ENCODE measurements around the gene DENND1A.

Gene DENND1A

GRCh38 chr9:123337971-123338370 is 592.0 kb downstream of the DENND1A start:
- TF ChIP-seq ZNF384 (IDR thresholded peaks at IDR 0.05) (no peak), SP1 (IDR thresholded peaks at IDR 0.05) (no peak), FOXA1 (IDR thresholded peaks at IDR 0.05) (no peak), BHLHE40 (IDR thresholded peaks at IDR 0.05; ENCODE audit: borderline replicate concordance) (no peak), TARDBP (IDR thresholded peaks at IDR 0.05) (no peak), NFRKB (IDR thresholded peaks at IDR 0.05) (no peak), SUZ12 (IDR thresholded peaks at IDR 0.05) (no peak), ARNT (IDR thresholded peaks at IDR 0.05) (no peak), PKNOX1 (IDR thresholded peaks at IDR 0.05) (no peak), CTBP1 (IDR thresholded peaks at IDR 0.05; ENCODE audit: borderline replicate concordance) (no peak), HDGF (IDR thresholded peaks at IDR 0.05; ENCODE audit: borderline replicate concordance) (no peak), FOXM1 (IDR thresholded peaks at IDR 0.05; ENCODE audit: borderline replicate concordance) (no peak), LEF1 (IDR thresholded peaks at IDR 0.05; ENCODE audit: borderline replicate concordance) (no peak), ELF4 (IDR thresholded peaks at IDR 0.05) (no peak)
- ChIA-PET POLR2A (no interaction called here), CTCF (interaction anchor here (0.7 kb wide), 1 partner anchor 12 kb away, joined by 3 read pairs; no protein-coding TSS in a partner anchor)
- no peak for DNase-seq (ENCODE audit: extremely low spot score)

GRCh38 chr9:123336959-123337358 is 593.0 kb downstream of the DENND1A start:
- no peak for TF ChIP-seq FOXA1 (IDR thresholded peaks at IDR 0.05)
- TF ChIP-seq HDGF (IDR thresholded peaks at IDR 0.05; ENCODE audit: borderline replicate concordance) = no peak
- TF ChIP-seq ELF4 (IDR thresholded peaks at IDR 0.05) = no peak
- no peak for TF ChIP-seq NFRKB (IDR thresholded peaks at IDR 0.05)
- TF ChIP-seq CTBP1 (IDR thresholded peaks at IDR 0.05; ENCODE audit: borderline replicate concordance) = no peak
- TF ChIP-seq SUZ12 (IDR thresholded peaks at IDR 0.05) = no peak
- TF ChIP-seq FOXK2 (IDR thresholded peaks at IDR 0.05) = no peak
- no peak for TF ChIP-seq L3MBTL2 (conservative IDR thresholded peaks at IDR 0.05)
- no peak for TF ChIP-seq TARDBP (IDR thresholded peaks at IDR 0.05)
- no peak for TF ChIP-seq LEF1 (IDR thresholded peaks at IDR 0.05; ENCODE audit: borderline replicate concordance)
- no peak for TF ChIP-seq PKNOX1 (IDR thresholded peaks at IDR 0.05)
- TF ChIP-seq FOXM1 (IDR thresholded peaks at IDR 0.05; ENCODE audit: borderline replicate concordance) = no peak
- TF ChIP-seq SP1 (IDR thresholded peaks at IDR 0.05) = no peak
- TF ChIP-seq ZNF384 (IDR thresholded peaks at IDR 0.05) = no peak
- TF ChIP-seq BHLHE40 (IDR thresholded peaks at IDR 0.05; ENCODE audit: borderline replicate concordance) = no peak
- TF ChIP-seq ARNT (IDR thresholded peaks at IDR 0.05) = no peak
- no peak for DNase-seq (ENCODE audit: extremely low spot score)
- ChIA-PET POLR2A (no interaction called here), CTCF (interaction anchor here (1.5 kb wide), 1 partner anchor 11 kb away, joined by 3 read pairs; no protein-coding TSS in a partner anchor)

- POLR2A ChIA-PET = no interaction called here
- TF ChIP-seq PKNOX1 (IDR thresholded peaks at IDR 0.05) = no peak
- no peak for TF ChIP-seq ZNF384 (IDR thresholded peaks at IDR 0.05)
- TF ChIP-seq FOXA1 (IDR thresholded peaks at IDR 0.05) = no peak
- TF ChIP-seq NFRKB (IDR thresholded peaks at IDR 0.05) = no peak
- TF ChIP-seq CTBP1 (IDR thresholded peaks at IDR 0.05; ENCODE audit: borderline replicate concordance) = no peak
- TF ChIP-seq ELF4 (IDR thresholded peaks at IDR 0.05) = no peak
- no peak for TF ChIP-seq TARDBP (IDR thresholded peaks at IDR 0.05)
- TF ChIP-seq L3MBTL2 (conservative IDR thresholded peaks at IDR 0.05) = no peak
- no peak for TF ChIP-seq SP1 (IDR thresholded peaks at IDR 0.05)
- TF ChIP-seq HDGF (IDR thresholded peaks at IDR 0.05; ENCODE audit: borderline replicate concordance) = no peak
- TF ChIP-seq LEF1 (IDR thresholded peaks at IDR 0.05; ENCODE audit: borderline replicate concordance) = no peak
- TF ChIP-seq SUZ12 (IDR thresholded peaks at IDR 0.05) = no peak
- DNase-seq (ENCODE audit: extremely low spot score) = no peak
- CTCF ChIA-PET = interaction anchor here (0.9 to 1.5 kb wide), 2 partner anchors 12 to 157 kb away, joined by 3 read pairs; no protein-coding TSS in a partner anchor
Observed at GRCh38 chr9:123336449-123336848, 593.5 kb downstream of the DENND1A start.

GRCh38 chr9:123335986-123336329 is 594.0 kb downstream of the DENND1A start:
- ChIA-PET POLR2A (no interaction called here), CTCF (interaction anchor here (0.7 to 1.5 kb wide), 3 partner anchors 12 to 156 kb away, joined by 3 read pairs; no protein-coding TSS in a partner anchor)
- DNase-seq (ENCODE audit: extremely low spot score) = no peak
- TF ChIP-seq ZNF384 (IDR thresholded peaks at IDR 0.05) (no peak), ELF4 (IDR thresholded peaks at IDR 0.05) (no peak), HDGF (IDR thresholded peaks at IDR 0.05; ENCODE audit: borderline replicate concordance) (no peak), L3MBTL2 (conservative IDR thresholded peaks at IDR 0.05) (no peak), SUZ12 (IDR thresholded peaks at IDR 0.05) (no peak), TARDBP (IDR thresholded peaks at IDR 0.05) (no peak), PKNOX1 (IDR thresholded peaks at IDR 0.05) (no peak), FOXM1 (IDR thresholded peaks at IDR 0.05; ENCODE audit: borderline replicate concordance) (no peak), FOXA1 (IDR thresholded peaks at IDR 0.05) (no peak), BHLHE40 (IDR thresholded peaks at IDR 0.05; ENCODE audit: borderline replicate concordance) (no peak), LEF1 (IDR thresholded peaks at IDR 0.05; ENCODE audit: borderline replicate concordance) (no peak), FOXK2 (IDR thresholded peaks at IDR 0.05) (no peak), SP1 (IDR thresholded peaks at IDR 0.05) (no peak), ARNT (IDR thresholded peaks at IDR 0.05) (no peak), NFRKB (IDR thresholded peaks at IDR 0.05) (no peak), CTBP1 (IDR thresholded peaks at IDR 0.05; ENCODE audit: borderline replicate concordance) (no peak)

GRCh38 chr9:123335193-123335985 is 594.5 kb downstream of the DENND1A start:
- no peak for TF ChIP-seq L3MBTL2 (conservative IDR thresholded peaks at IDR 0.05)
- no peak for TF ChIP-seq ARNT (IDR thresholded peaks at IDR 0.05)
- TF ChIP-seq FOXA1 (IDR thresholded peaks at IDR 0.05) = no peak
- TF ChIP-seq LEF1 (IDR thresholded peaks at IDR 0.05; ENCODE audit: borderline replicate concordance) = no peak
- no peak for TF ChIP-seq CTBP1 (IDR thresholded peaks at IDR 0.05; ENCODE audit: borderline replicate concordance)
- no peak for TF ChIP-seq ZNF384 (IDR thresholded peaks at IDR 0.05)
- no peak for TF ChIP-seq TARDBP (IDR thresholded peaks at IDR 0.05)
- no peak for TF ChIP-seq SP1 (IDR thresholded peaks at IDR 0.05)
- TF ChIP-seq BHLHE40 (IDR thresholded peaks at IDR 0.05; ENCODE audit: borderline replicate concordance) = no peak
- no peak for TF ChIP-seq SUZ12 (IDR thresholded peaks at IDR 0.05)
- no peak for TF ChIP-seq FOXK2 (IDR thresholded peaks at IDR 0.05)
- no peak for TF ChIP-seq ELF4 (IDR thresholded peaks at IDR 0.05)
- TF ChIP-seq NFRKB (IDR thresholded peaks at IDR 0.05) = no peak
- no peak for TF ChIP-seq HDGF (IDR thresholded peaks at IDR 0.05; ENCODE audit: borderline replicate concordance)
- TF ChIP-seq FOXM1 (IDR thresholded peaks at IDR 0.05; ENCODE audit: borderline replicate concordance) = no peak
- no peak for TF ChIP-seq PKNOX1 (IDR thresholded peaks at IDR 0.05)
- no peak for DNase-seq (ENCODE audit: extremely low spot score)
- ChIA-PET CTCF (interaction anchor here (0.7 to 0.9 kb wide), 2 partner anchors 110 to 156 kb away, joined by 3 read pairs; no protein-coding TSS in a partner anchor), POLR2A (no interaction called here)

Data from HEK293T (cell line).